GM12878 (cell line): ENCODE data around the gene ISLR. TPM values are rescaled to one million over a fixed set of nuclear protein-coding genes. Genes with fewer than 3 reads are reported as not detected.

Experiments
- ATAC-seq: fragments of 200-7000 bp; cut with Tn5 transposase; 3 replicates; pipeline ENCODE4 v1.9.1; 2020; ENCODE audit warnings: mild to moderate bottlenecking, moderate library complexity
- BruUV-seq: library from RNA; stranded (reverse); fragments of 400-500 nt; replicated peaks from 2 replicates; lab custom pipeline; 2021; lab: Mats Ljungman, UMichigan
- CTCF ChIA-PET: fragments of 300-600 bp; sonication (Branson Sonifier 250); formaldehyde crosslinking; extraction: SDS; loops from one replicate; lab custom pipeline; 2021; ENCODE audit warnings: inconsistent platforms; lab: Yijun Ruan, JAX
- POLR2A ChIA-PET: fragments of 350-600 bp; formaldehyde crosslinking; extraction: SDS; loops from one replicate; lab custom pipeline; 2021; ENCODE audit warnings: inconsistent platforms; lab: Charles Lee
- RAD21 ChIA-PET: fragments of 300-600 bp; sonication (Branson Sonifier 250); formaldehyde crosslinking; loops from one replicate; lab custom pipeline; 2023; ENCODE audit warnings: antibody characterized with exemption; ENCODE audit not compliant: unreplicated experiment; lab: Charles Lee
- SMC1A ChIA-PET: fragments of 300-600 bp; sonication (Branson Sonifier 250); formaldehyde crosslinking; loops from one replicate; lab custom pipeline; 2023; ENCODE audit not compliant: unreplicated experiment, uncharacterized antibody; lab: Charles Lee
- DNase-seq: peaks from one replicate; pipeline ENCODE4 v3.0.0-alpha.2; 2011; ENCODE audit warnings: low read depth, low spot score
- FAIRE-seq: peaks from 3 replicates; lab custom pipeline; 2011; peaks lifted over from hg19 to GRCh38; lab: Jason Lieb, UNC
- H2AFZ ChIP-seq: 2 replicates; pipeline ENCODE4 v1.6.0; 2011; ENCODE audit warnings: low read depth, low read length, control low read depth; ENCODE audit not compliant: control insufficient read depth
- H3K27ac ChIP-seq: 2 replicates; pipeline ENCODE4 v1.5.1; 2011; ENCODE audit warnings: control low read depth; ENCODE audit not compliant: control insufficient read depth, insufficient read depth
- H3K27me3 ChIP-seq, 2 experiments: replicated peaks in 1 of 2; 2 replicates each; pipeline versions ENCODE4 v1.6.0 to v1.6.1; 2011; ENCODE audit warnings: low read length in 1 of 2; ENCODE audit not compliant: control insufficient read depth in 2 of 2, insufficient read depth in 2 of 2
- H3K36me3 ChIP-seq, 2 experiments: 2 replicates each; pipeline ENCODE4 v1.5.1; 2011; ENCODE audit warnings: low read length in 1 of 2; ENCODE audit not compliant: control insufficient read depth in 2 of 2, insufficient read depth in 2 of 2
- H3K4me1 ChIP-seq: 2 replicates; pipeline ENCODE4 v1.6.1; 2011; ENCODE audit warnings: mild to moderate bottlenecking, low read length, moderate library complexity, mixed read lengths; ENCODE audit not compliant: control insufficient read depth, insufficient read depth
- H3K4me2 ChIP-seq: 2 replicates; pipeline ENCODE4 v1.6.0; 2011; ENCODE audit warnings: control low read depth; ENCODE audit not compliant: control insufficient read depth, insufficient read depth
- H3K4me3 ChIP-seq: fragments of 200-600 bp; sonication (generic); 2 replicates; pipeline ENCODE4 v1.5.1; 2016
- H3K79me2 ChIP-seq: 2 replicates; pipeline ENCODE4 v1.6.0; 2011; ENCODE audit warnings: low read length; ENCODE audit not compliant: control insufficient read depth, insufficient read depth
- H3K9ac ChIP-seq: 2 replicates; pipeline ENCODE4 v1.8.0; 2011; ENCODE audit warnings: low read length, control low read depth, mixed read lengths; ENCODE audit not compliant: control insufficient read depth, insufficient read depth
- H3K9me3 ChIP-seq: replicated peaks from 3 replicates; pipeline ENCODE4 v1.5.1; 2011; ENCODE audit warnings: mild to moderate bottlenecking, low read length; ENCODE audit not compliant: control insufficient read depth, insufficient read depth
- H4K20me1 ChIP-seq: 2 replicates; pipeline ENCODE4 v1.6.0; 2011; ENCODE audit not compliant: control insufficient read depth, insufficient read depth
- CBX3 ChIP-seq: fragments of 200-600 bp; sonication (generic); IDR thresholded peaks from 2 replicates; pipeline ENCODE4 v1.6.1; 2016; ENCODE audit warnings: low read depth, borderline replicate concordance
- CEBPB ChIP-seq, 2 experiments: fragments of 150-350 bp in 1 of 2; IDR thresholded peaks; 2 replicates each; pipeline ENCODE4 v1.6.1; 2012 to 2014; ENCODE audit warnings: low read depth in 2 of 2, low read length in 2 of 2, borderline replicate concordance in 1 of 2, inconsistent platforms in 1 of 2
- CHD1 ChIP-seq: IDR thresholded peaks from 2 replicates; pipeline ENCODE4 v1.6.1; 2012; ENCODE audit warnings: low read depth, low read length, improper control_type of control experiment
- JUNB ChIP-seq: IDR thresholded peaks from 2 replicates; pipeline ENCODE4 v1.6.1; 2016; ENCODE audit warnings: antibody characterized with exemption, mild to moderate bottlenecking
- MYC ChIP-seq: IDR thresholded peaks from 2 replicates; pipeline ENCODE4 v1.6.1; 2011; ENCODE audit warnings: mild to moderate bottlenecking, low read length, moderate library complexity, inconsistent platforms; ENCODE audit not compliant: insufficient read depth, insufficient replicate concordance, insufficient read length, severe bottlenecking
- RAD21 ChIP-seq: IDR thresholded peaks from 2 replicates; pipeline ENCODE4 v1.6.1; 2011; ENCODE audit warnings: mild to moderate bottlenecking, low read depth, low read length, moderate library complexity; ENCODE audit not compliant: insufficient read depth
- RELA ChIP-seq: fragments of 450-650 bp; IDR thresholded peaks from 2 replicates; pipeline ENCODE4 v1.8.0; 2014; ENCODE audit warnings: borderline replicate concordance; ENCODE audit not compliant: partially characterized antibody
- RUNX3 ChIP-seq: IDR thresholded peaks from 2 replicates; pipeline ENCODE4 v1.6.1; 2012; ENCODE audit warnings: low read length, inconsistent platforms
- SP1 ChIP-seq: IDR thresholded peaks from one replicate; pipeline ENCODE4 v1.6.1; 2011; ENCODE audit warnings: low read depth, low read length
- WGBS: methylation state at CpG from one replicate; pipeline ENCODE4 v1.1.6; 2016; ENCODE audit warnings: low lambda C conversion rate; ENCODE audit not compliant: insufficient replicate concordance, insufficient coverage; ENCODE audit errors: missing lambda C conversion rate; 5-methylcytosine and 5-hydroxymethylcytosine counted together
- in situ Hi-C: fragments of 300-500 bp; cut with MboI; formaldehyde crosslinking; loops from 9 replicates; pipeline ENCODE4 v1.14.3; 2018; ENCODE audit warnings: mixed read lengths
- intact Hi-C: fragments of 100-400 bp; cut with micrococcal nuclease; formaldehyde crosslinking; loops from one replicate; pipeline ENCODE4 v1.14.2; 2022; ENCODE audit not compliant: unreplicated experiment
- polyA plus RNA-seq, 11 experiments: library from polyadenylated mRNA; depleted of rRNA in 4 of 11; unstranded in 6 of 11; stranded (reverse) in 5 of 11; fragments of >200 nt; fragmentation: Nextera tagmentation in 4 of 11; fragmentation: Illumina TruSeq in 1 of 11; extraction: Ambion mirVana in 4 of 11; extraction: Trizol in 1 of 11; gene quantifications; 1 replicate in 1 of 11; 2 replicates in 10 of 11; pipeline versions ENCODE4 v1.2.1 to v1.2.3, GENCODE V29; 2011 to 2016; ENCODE audit warnings: inconsistent platforms in 2 of 11, missing spikeins in 2 of 11, low read depth in 1 of 11
- total RNA-seq, 4 experiments: library from RNA; depleted of rRNA in 3 of 4; stranded (reverse); fragments of >200 nt in 3 of 4; fragmentation: Illumina TruSeq in 1 of 4; extraction: Trizol in 1 of 4; gene quantifications; 2 replicates each; pipeline versions ENCODE4 v1.2.1 to v1.2.3, GENCODE V29; 2013 to 2021
- TF ChIP-seq, protein P1 (sequence below): IDR thresholded peaks from 2 replicates; pipeline ENCODE4 v1.6.1; 2012; ENCODE audit warnings: improper control_type of control experiment, low read depth, low read length; ENCODE audit not compliant: insufficient replicate concordance
- TF ChIP-seq, protein P2 (sequence below): fragments of 450-650 bp; IDR thresholded peaks from 2 replicates; pipeline ENCODE4 v1.6.1; 2016; ENCODE audit warnings: mild to moderate bottlenecking
- TF ChIP-seq, protein P3 (sequence below): fragments of 450-650 bp; IDR thresholded peaks from 2 replicates; pipeline ENCODE4 v1.6.1; 2018; ENCODE audit warnings: borderline replicate concordance, mild to moderate bottlenecking; ENCODE audit not compliant: partially characterized antibody

ISLR gene
- total and polyA plus RNA-seq, 10 of the 15 experiments (the other 5 are each of a cell fraction or from before 2014, with no cell fraction given) = 0.03 to 1.8 (median 0.54) TPM

DNA sequence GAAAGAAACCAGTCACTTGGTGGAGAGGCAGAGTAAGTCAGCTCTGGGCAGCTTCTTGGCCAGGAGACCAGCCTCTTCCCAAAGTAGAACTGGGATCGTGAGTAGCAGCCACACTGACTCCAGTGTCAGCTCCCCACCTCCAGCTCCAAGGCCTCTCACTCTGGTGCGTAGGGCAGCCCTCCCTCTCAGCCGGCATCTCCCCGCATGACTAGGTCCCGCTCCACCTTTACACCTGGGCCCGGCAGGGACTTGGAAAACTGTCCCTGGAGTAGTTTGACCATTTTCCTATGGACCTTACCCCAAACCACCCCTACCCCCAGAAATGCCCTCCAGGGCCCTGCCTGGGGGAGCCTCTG lies 25.8 kb downstream of the ISLR start (continued):
- TF ChIP-seq, protein P1, sequence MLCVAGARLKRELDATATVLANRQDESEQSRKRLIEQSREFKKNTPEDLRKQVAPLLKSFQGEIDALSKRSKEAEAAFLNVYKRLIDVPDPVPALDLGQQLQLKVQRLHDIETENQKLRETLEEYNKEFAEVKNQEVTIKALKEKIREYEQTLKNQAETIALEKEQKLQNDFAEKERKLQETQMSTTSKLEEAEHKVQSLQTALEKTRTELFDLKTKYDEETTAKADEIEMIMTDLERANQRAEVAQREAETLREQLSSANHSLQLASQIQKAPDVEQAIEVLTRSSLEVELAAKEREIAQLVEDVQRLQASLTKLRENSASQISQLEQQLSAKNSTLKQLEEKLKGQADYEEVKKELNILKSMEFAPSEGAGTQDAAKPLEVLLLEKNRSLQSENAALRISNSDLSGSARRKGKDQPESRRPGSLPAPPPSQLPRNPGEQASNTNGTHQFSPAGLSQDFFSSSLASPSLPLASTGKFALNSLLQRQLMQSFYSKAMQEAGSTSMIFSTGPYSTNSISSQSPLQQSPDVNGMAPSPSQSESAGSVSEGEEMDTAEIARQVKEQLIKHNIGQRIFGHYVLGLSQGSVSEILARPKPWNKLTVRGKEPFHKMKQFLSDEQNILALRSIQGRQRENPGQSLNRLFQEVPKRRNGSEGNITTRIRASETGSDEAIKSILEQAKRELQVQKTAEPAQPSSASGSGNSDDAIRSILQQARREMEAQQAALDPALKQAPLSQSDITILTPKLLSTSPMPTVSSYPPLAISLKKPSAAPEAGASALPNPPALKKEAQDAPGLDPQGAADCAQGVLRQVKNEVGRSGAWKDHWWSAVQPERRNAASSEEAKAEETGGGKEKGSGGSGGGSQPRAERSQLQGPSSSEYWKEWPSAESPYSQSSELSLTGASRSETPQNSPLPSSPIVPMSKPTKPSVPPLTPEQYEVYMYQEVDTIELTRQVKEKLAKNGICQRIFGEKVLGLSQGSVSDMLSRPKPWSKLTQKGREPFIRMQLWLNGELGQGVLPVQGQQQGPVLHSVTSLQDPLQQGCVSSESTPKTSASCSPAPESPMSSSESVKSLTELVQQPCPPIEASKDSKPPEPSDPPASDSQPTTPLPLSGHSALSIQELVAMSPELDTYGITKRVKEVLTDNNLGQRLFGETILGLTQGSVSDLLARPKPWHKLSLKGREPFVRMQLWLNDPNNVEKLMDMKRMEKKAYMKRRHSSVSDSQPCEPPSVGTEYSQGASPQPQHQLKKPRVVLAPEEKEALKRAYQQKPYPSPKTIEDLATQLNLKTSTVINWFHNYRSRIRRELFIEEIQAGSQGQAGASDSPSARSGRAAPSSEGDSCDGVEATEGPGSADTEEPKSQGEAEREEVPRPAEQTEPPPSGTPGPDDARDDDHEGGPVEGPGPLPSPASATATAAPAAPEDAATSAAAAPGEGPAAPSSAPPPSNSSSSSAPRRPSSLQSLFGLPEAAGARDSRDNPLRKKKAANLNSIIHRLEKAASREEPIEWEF = no peak
- no peak for TF ChIP-seq MYC
- no peak for TF ChIP-seq RELA

DNA sequence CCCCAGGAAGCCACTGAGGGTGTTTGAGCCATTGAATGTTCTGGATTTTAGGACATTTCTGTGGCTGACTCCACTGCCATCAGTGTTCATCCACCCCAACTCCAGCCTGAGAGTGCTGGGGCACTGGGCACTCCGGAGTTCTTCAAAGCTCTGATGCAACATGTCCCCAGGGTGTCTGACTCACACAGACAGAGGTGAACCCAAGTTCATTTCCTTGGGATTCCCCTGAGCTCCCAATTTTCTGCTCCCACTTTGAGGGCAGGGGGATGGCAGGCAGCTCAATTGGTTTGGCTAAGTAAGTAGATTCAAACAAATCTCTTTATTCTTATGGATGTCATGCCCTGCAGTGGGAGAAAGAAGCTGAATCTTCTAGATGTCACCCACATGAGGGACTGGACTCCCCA lies 26.9 kb downstream of the ISLR start:
- Histone ChIP-seq H3K4me1 (peaks cover 19% of the 10 kb centered on the region), H3K27ac (no peak overlapping the region), H3K4me2 (no peak overlapping the region), H3K79me2 (no peaks in the 10 kb centered on the region), H4K20me1 (no peaks in the 10 kb centered on the region), H3K9me3 (no peaks in the 10 kb centered on the region), H3K9ac (no peak overlapping the region), H3K36me3 (no peaks in the 10 kb centered on the region), H2AFZ (no peak overlapping the region), H3K4me3 (no peak overlapping the region), H3K27me3 (no peaks in the 10 kb centered on the region)
- BruUV-seq = no TSS peak
- DNase-seq (no peak), FAIRE-seq (no peak), ATAC-seq (peak; percentile 50)
- ChIA-PET POLR2A (no interaction called here), CTCF (interaction anchor here (0.6 kb wide), 2 partner anchors 61 to 96 kb away, joined by 3 read pairs; no protein-coding TSS in a partner anchor), RAD21 (interaction anchor here (0.7 kb wide), 1 partner anchor 42 kb away, joined by 3 read pairs; no protein-coding TSS in a partner anchor), SMC1A (interaction anchor here (1.1 kb wide), 1 partner anchor 12 kb away, joined by 3 read pairs; no protein-coding TSS in a partner anchor)
- intact Hi-C loops = no loop called here
- in situ Hi-C loops = no loop called here
- 0% methylated on average over 1 of the region's 1 CpG for WGBS
- TF ChIP-seq RUNX3 (peak; percentile 22; the same call in 1 of the 2 replicates), RAD21 (no peak), CHD1 (no peak), CEBPB (IDR thresholded peaks at IDR 0.05; ENCODE audit: borderline replicate concordance in 1 of 2, low read depth in 2 of 2, low read length in 2 of 2) (0 out of 4 replicates have a peak, but pooled peaks of 1 of the 2 experiments have one; percentile 24), CBX3 (no peak), RELA (no peak), SP1 (no peak), JUNB (peak; percentile 28)
- TF ChIP-seq, protein P2, sequence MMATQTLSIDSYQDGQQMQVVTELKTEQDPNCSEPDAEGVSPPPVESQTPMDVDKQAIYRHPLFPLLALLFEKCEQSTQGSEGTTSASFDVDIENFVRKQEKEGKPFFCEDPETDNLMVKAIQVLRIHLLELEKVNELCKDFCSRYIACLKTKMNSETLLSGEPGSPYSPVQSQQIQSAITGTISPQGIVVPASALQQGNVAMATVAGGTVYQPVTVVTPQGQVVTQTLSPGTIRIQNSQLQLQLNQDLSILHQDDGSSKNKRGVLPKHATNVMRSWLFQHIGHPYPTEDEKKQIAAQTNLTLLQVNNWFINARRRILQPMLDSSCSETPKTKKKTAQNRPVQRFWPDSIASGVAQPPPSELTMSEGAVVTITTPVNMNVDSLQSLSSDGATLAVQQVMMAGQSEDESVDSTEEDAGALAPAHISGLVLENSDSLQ = no peak
- TF ChIP-seq, protein P3, sequence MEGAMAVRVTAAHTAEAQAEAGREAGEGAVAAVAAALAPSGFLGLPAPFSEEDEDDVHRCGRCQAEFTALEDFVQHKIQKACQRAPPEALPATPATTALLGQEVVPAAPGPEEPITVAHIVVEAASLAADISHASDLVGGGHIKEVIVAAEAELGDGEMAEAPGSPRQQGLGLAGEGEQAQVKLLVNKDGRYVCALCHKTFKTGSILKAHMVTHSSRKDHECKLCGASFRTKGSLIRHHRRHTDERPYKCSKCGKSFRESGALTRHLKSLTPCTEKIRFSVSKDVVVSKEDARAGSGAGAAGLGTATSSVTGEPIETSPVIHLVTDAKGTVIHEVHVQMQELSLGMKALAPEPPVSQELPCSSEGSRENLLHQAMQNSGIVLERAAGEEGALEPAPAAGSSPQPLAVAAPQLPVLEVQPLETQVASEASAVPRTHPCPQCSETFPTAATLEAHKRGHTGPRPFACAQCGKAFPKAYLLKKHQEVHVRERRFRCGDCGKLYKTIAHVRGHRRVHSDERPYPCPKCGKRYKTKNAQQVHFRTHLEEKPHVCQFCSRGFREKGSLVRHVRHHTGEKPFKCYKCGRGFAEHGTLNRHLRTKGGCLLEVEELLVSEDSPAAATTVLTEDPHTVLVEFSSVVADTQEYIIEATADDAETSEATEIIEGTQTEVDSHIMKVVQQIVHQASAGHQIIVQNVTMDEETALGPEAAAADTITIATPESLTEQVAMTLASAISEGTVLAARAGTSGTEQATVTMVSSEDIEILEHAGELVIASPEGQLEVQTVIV = no peak
